SK-N-MC (cell line): ENCODE measurements around the gene CHRNA4.

Source experiments
- EZH2 ChIP-seq: fragments of 200-600 bp; sonication (generic); IDR thresholded peaks from one replicate; pipeline ENCODE4 v1.6.1; 2017; ENCODE audit warnings: antibody characterized with exemption
- POLR2AphosphoS5 ChIP-seq: IDR thresholded peaks from 2 replicates; pipeline ENCODE4 v1.6.1; 2012; ENCODE audit warnings: mild to moderate bottlenecking, low read depth, low read length, borderline replicate concordance

DNA sequence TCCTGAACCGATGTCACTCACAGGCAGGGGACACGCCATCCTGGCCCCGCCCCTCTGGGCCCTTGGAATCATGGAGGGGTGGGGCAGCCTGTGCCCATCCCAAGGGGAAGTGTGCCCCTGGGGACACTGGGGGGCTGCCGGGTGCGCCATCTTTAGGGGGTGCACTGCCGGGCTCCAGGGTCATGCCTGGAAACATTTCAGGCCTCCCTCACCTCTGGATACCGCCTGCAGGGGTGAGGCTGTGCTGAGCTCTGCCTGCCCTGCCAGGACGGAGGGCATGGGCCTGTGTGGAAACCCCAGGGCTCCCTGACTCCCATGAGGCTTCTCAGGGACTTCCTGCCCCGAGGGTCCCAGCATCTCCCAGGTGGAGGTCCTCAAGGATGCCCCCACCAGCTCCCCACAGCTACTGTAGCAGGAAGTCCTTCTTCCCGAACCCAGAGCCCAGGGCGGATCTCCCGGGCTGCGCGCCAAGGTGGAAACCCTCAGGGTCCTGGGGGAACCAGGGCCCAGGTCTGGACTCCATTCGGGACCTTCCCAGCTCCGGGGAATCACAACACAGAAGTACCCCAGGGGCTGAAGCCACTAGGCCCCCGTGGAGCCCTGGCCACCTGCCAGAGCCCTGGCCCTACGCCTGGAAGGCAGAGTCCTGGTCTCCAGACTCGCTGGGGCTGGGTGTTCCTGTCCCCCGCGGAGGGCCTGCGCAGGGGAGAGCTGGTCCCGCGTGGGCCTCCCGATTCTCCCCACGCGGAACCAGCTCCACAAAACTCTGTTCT lies 15.6 kb downstream of the CHRNA4 start:
- TF ChIP-seq POLR2AphosphoS5 (no peak), EZH2 (no peak)
